ENCODE data around the gene CAND1.

The CAND1 gene

GRCh38 chr12:67268896-67269632, at the start of gene CAND1:
TSS of gene CAND1 (plus strand) at chr12:67269358. CDS start at chr12:67269718, 360 bp downstream.
- DNase-seq, result peak; percentile 98

GRCh38 chr12:67220065-67220464, 49.1 kb upstream of the CAND1 start:
- no peak for DNase-seq

GRCh38 chr12:67222302-67222701, 46.9 kb upstream of the CAND1 start:
- no peak for DNase-seq

- DNase-seq, result no peak
These were observed 45.9 kb upstream of the CAND1 start for GRCh38 chr12:67223225-67223624.

DNA sequence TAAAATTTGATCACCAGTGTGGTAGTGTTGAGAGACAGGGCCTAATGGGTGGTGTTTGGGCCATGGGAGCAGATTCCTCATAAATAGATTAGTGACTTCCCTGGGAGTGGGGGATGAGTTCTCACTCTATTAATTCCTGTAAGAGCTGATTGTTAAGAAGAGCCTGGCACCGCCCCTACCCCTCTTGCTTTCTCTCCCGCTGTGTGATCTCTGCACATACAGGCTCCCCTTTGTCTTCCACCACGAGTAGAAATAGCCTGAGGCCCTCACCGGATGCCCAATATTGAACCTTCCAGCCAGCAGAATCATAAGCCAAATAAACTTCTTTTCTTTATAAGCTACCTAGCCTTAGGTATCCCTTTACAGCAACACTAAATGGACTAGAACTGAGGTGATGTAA, 31.9 kb upstream of the CAND1 start:
- no peak for DNase-seq

- no peak for DNase-seq
These were observed 30.1 kb upstream of the CAND1 start for GRCh38 chr12:67239061-67239460.

DNA sequence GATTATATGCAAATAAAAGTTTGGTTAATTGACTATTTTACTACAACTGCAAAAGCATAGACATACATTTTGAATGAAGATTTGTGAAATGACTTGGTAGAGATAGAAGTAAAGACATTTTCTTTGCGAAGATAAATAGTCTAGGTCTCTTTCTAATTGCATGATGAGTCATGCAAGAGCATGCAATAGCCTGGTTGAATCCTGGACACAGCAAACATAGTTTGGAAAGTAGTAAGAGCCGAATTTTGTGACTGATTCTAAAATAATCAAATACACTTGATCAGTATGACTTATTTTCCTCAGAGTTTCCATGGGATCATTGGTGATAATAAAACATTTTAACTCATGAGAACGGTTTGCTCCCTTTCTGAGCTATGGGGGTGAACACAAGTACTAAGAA, 27.7 kb upstream of the CAND1 start:
- no peak for DNase-seq

- DNase-seq, result no peak
These were observed 25.9 kb upstream of the CAND1 start for GRCh38 chr12:67243260-67243659.

DNA sequence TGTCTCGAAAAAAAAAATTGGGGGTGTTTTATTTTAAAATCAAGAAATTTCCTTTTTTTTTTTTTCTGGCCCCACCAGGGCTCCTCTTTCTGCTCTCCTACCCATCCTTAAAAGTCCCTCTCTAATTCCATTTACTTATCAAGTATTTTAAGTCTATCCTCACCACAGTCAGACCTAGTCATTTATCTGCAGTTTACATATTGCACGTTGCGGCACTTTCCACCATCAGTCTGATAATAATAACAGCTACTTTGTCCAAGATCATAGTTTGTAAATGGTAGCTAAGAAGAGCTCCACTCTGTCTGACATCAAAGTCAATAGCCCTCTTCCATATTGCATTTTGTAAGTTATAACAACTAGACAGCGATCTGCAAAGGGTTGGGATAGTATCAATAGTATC, 23.6 kb upstream of the CAND1 start:
- no peak for DNase-seq

GRCh38 chr12:67251012-67251411, 18.1 kb upstream of the CAND1 start:
- DNase-seq, result no peak

- no peak for DNase-seq
These were observed 14.7 kb upstream of the CAND1 start for GRCh38 chr12:67254372-67255026.

GRCh38 chr12:67256649-67257048, 12.5 kb upstream of the CAND1 start:
- DNase-seq, result no peak

- no peak for DNase-seq
These were observed 5.7 kb upstream of the CAND1 start for GRCh38 chr12:67263471-67263870.

DNA sequence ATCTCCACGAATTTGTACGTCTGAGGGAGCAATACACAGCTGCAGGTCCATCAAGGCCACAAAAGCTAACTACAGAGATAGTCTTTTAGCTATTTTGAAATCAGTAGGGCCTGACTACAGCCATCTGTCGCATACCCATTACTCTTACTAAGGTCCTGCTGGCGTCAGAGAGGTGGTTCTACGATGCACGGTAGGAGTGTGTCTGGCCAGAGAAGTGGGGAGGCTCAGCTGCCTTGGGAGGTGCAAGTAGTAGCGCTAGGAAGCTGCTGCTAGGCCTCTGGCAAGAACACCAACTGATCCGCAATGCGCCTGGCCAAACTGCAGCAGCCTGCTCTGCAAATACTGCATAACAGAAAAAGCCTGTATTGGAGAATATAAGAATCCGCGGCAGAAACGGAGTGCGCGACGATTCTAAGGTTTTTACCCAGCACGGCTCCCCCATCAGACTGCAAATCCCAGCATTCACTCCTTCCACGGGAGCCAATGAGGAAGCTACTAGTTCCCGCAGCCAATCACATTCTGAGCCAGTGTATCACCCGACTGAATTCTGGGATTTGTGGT, 743 bp upstream of the CAND1 start:
- peak; percentile 95 for DNase-seq

DNA sequence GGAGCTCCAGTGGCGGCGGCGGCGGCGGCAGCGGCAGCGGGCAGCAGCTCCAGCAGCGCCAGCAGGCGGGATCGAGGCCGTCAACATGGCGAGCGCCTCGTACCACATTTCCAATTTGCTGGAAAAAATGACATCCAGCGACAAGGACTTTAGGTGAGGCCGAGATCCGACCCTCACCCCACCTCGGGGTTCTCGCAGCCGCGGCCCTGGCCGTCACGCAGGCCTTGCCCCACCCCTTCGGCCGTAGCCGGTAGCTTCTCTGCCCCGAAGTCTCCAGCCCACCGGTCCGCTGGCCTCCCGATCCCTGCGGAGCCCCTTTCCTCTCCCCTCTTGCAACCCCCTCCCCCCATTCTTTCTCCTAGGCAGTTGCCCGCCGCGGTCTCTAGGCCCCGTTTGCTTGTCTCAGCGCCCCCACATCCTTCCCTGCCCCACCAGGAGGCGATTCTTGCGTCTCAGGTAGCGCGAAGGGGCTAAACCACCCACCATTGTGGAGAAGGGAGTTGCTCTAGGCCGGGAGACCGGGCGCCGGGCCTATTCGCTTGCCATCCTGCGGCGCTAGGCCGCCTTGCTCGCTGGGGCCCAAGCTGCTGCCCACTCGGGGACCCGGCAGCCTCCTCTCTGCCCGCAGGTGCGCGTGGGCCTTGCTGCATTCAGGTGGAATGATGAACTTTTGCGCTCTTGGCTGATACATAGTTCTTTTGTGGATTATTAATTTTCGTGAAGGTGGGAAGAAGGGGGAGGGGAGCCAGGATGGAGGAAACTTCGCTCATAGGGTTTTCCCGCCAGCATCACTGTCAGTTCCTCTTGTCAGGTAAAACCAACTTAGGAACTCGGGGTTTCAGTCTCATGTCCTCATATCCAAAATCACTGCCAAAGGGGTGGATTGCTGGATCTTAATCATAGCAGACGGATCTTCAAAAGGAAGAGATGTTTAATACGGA, 745 bp downstream of the CAND1 start:
- DNase-seq, result peak; percentile 58

GRCh38 chr12:67270622-67271021, 1.5 kb downstream of the CAND1 start:
- no peak for DNase-seq

DNA sequence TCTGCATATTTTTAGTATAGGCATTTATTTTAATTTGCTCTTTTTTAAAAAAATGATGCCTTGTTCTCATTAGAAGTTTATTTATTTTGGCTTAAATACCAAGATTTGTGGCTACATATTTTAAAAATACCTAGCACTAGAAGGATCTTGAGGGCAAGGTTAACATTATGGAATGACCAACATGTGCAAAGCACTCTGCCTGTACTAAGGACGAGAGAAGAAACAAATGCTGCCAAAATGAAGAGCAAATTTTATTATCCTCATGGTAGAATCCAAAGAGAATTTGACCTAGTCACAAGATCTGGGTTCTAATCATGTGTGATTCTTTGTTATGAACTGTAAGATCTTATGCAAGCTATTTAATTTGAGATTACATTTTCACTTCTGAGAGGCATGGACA, 2.8 kb downstream of the CAND1 start:
- no peak for DNase-seq

- DNase-seq, result no peak
These were observed 5.0 kb downstream of the CAND1 start for GRCh38 chr12:67274186-67274585.

DNA sequence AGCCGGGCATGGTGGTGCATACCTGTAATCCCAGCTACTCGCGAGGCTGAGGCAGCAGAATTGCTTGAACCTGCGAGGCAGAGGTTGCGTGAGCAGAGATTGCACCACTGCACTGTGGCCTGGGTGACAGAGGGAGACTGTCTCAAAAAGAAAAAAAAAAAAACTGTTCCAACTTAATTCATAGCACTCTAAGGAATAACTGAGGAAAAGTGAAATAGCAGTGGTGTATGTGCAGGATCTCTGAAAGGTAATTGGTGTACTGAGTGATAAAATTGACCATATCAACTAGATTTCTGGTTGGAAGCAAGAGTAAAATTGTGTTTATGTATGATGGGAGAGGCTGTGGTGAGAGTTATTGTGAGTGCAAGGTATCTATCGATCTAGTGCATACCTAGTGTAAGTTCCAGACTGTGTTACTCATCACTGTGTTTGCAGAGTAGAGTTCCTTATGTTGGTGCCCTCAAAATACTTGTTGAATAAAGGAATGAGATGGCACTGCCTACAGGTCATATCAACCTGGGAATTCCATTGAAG, 6.3 kb downstream of the CAND1 start:
- DNase-seq, result no peak

DNA sequence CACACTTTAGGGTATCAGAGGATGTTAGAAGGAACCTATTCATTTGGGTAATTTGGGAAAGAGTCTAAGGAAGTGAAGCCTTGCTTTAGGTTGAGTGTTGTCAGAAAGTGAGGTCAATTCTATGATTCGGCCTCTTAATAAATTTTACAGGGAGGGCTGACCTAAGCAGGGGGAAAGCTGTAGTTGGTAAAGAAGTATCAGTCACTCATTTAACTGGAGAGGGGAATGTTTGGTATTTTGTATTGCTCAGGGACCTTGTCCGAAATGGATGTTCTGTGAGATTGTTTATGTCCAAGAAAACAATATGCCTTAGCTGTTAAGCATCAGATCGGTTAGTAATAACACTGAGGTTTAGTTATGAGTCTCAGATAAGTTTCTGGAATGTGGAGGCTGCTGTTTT, 7.3 kb downstream of the CAND1 start:
- DNase-seq, result no peak

GRCh38 chr12:67279637-67280036, 10.5 kb downstream of the CAND1 start:
- DNase-seq, result no peak

GRCh38 chr12:67280088-67280487, 10.9 kb downstream of the CAND1 start:
- DNase-seq, result no peak

DNA sequence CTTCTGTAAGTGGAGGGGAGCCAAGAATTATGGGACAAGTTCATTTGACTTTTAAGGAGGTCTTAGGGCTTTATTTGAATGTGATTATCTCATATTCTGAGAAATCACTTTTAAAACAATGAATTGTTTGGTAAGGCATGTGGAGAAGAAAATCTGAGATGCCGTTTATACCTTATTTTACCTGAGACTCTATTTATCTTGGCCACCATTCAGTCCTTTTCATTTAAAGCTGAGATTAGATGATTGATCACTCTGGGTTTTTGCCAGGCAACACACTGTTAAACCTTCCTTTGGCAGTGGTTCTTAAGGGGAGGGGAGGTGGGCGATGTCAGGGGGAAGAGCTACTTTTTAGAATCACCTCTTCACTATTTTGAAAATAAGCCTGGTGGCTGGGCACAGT, 11.4 kb downstream of the CAND1 start:
- no peak for DNase-seq

Measured in CD4-positive, alpha-beta T cell treated with Interleukin-12 subunit alpha and Interleukin-12 subunit beta, for 1 hour (primary cell).